Cerebellar nuclear complex (tissue), 1 donor: Measurements from ENCODE around the gene DLG3.
"Not testable (repeated sequence)": the region's sequence is repeated elsewhere in the genome, so short reads cannot be mapped to it uniquely, and the experiment has no call there.

Source experiments
- DNase-seq, 2 experiments: peaks; one replicate each; lab custom pipeline; 2025; lab: John Stamatoyannopoulos, UW

DLG3 gene

GRCh38 chrX:70444326-70444945 lies at the start of gene DLG3:
Gene DLG3 (plus strand): TSS chrX:70444835. CDS start chrX:70445202, 367 bp downstream.
- peak; percentile 6 to 8 for DNase-seq

- DNase-seq: no peak
Measured at GRCh38 chrX:70398899-70399298, 45.7 kb upstream of the DLG3 start.

- not testable (repeated sequence) for DNase-seq
Measured at GRCh38 chrX:70400181-70400580, 44.5 kb upstream of the DLG3 start.

GRCh38 chrX:70402721-70403120 lies 41.9 kb upstream of the DLG3 start:
- no peak for DNase-seq

GRCh38 chrX:70405003-70405402 lies 39.6 kb upstream of the DLG3 start:
- DNase-seq: no peak

GRCh38 chrX:70410921-70411320 lies 33.7 kb upstream of the DLG3 start:
- DNase-seq: no peak

- no peak for DNase-seq
Measured at GRCh38 chrX:70411475-70411874, 33.2 kb upstream of the DLG3 start.

- DNase-seq: no peak
Measured at GRCh38 chrX:70421618-70422017, 23.0 kb upstream of the DLG3 start.

GRCh38 chrX:70422851-70423341 lies 21.7 kb upstream of the DLG3 start, which contains the start of gene GDPD2:
Gene GDPD2 (plus strand): TSS chrX:70423314. CDS start chrX:70424985, 1,671 bp downstream.
- peak in 1 of 2 experiments; percentile 1 for DNase-seq

GRCh38 chrX:70423936-70424675 lies 20.5 kb upstream of the DLG3 start:
- no peak for DNase-seq

GRCh38 chrX:70424801-70425200 lies 19.8 kb upstream of the DLG3 start:
- DNase-seq: no peak

GRCh38 chrX:70426286-70427278 lies 18.1 kb upstream of the DLG3 start:
- no peak for DNase-seq

- no peak for DNase-seq
Measured at GRCh38 chrX:70427365-70427764, 17.3 kb upstream of the DLG3 start.

GRCh38 chrX:70429759-70430158 lies 14.9 kb upstream of the DLG3 start:
- DNase-seq: no peak

GRCh38 chrX:70432936-70433847 lies 11.4 kb upstream of the DLG3 start:
- no peak for DNase-seq

GRCh38 chrX:70433848-70434351 lies 10.7 kb upstream of the DLG3 start:
- peak; percentile 2 to 23 for DNase-seq

GRCh38 chrX:70434352-70434866 lies 10.2 kb upstream of the DLG3 start:
- peak; percentile 52 to 70 for DNase-seq

- no peak for DNase-seq
Measured at GRCh38 chrX:70434914-70435586, 9.6 kb upstream of the DLG3 start.

GRCh38 chrX:70436343-70436742 lies 8.3 kb upstream of the DLG3 start:
- no peak for DNase-seq

GRCh38 chrX:70437011-70437410 lies 7.6 kb upstream of the DLG3 start:
- DNase-seq: no peak
